ENCODE results near the gene RCN1. TPM values are rescaled to one million over a fixed set of nuclear protein-coding genes. Genes with fewer than 3 reads are reported as not detected.

Gene RCN1
- total and polyA plus RNA-seq, 4 donors = 35.9 to 58.1 (median 46.4) TPM

- H3K27me3 ChIP-seq (ENCODE audit: control insufficient read depth in 4 of 4, insufficient read depth in 4 of 4, low read length in 3 of 4) = no peaks in the 10 kb centered on the region
- TF ChIP-seq SP1 (IDR thresholded peaks at IDR 0.05) = no peak
- TF ChIP-seq JUND (IDR thresholded peaks at IDR 0.05) = no peak
- TF ChIP-seq CTCF (IDR thresholded peaks at IDR 0.05; ENCODE audit: low read depth, low read length, missing input control) = no peak
- TF ChIP-seq RAD21 (IDR thresholded peaks at IDR 0.05) = no peak
- TF ChIP-seq HNF4G (IDR thresholded peaks at IDR 0.05) = no peak
- TF ChIP-seq FOXA2 (IDR thresholded peaks at IDR 0.05) = no peak
- TF ChIP-seq REST (IDR thresholded peaks at IDR 0.05) = no peak
- no peak for TF ChIP-seq GABPA (IDR thresholded peaks at IDR 0.05 in 1 of 2, conservative IDR thresholded peaks at IDR 0.05 in 1 of 2)
- no peak for TF ChIP-seq MAX (IDR thresholded peaks at IDR 0.05)
- no peak for TF ChIP-seq ZBTB33 (IDR thresholded peaks at IDR 0.05)
- TF ChIP-seq TAF1 (conservative IDR thresholded peaks at IDR 0.05) = no peak
- H3K4me3 ChIP-seq (ENCODE audit: low read depth in 1 of 3, low read length in 3 of 3) = no peak overlapping the region
- no peak overlapping the region for H3K27ac ChIP-seq (ENCODE audit: low read depth in 1 of 2, low read length in 2 of 2)
- H3K9me3 ChIP-seq (ENCODE audit: control insufficient read depth in 4 of 4, low read length in 3 of 4) = no peaks in the 10 kb centered on the region
- H3K4me1 ChIP-seq (ENCODE audit: control insufficient read depth in 4 of 4, insufficient read depth in 4 of 4, low read length in 3 of 4) = peaks cover 0 to 7% (median 5%) of the 10 kb centered on the region in 4 donors
- H3K9ac ChIP-seq (ENCODE audit: low read depth in 1 of 2, low read length in 2 of 2) = no peak overlapping the region
- H3K36me3 ChIP-seq (ENCODE audit: control insufficient read depth in 4 of 4, insufficient read depth in 3 of 4, low read depth in 1 of 4, low read length in 3 of 4) = peaks cover 0 to 11% (median 3%) of the 10 kb centered on the region in 4 donors
- no peak for DNase-seq (ENCODE audit: low spot score)
Observed at GRCh38 chr11:32108576-32108975, 17.7 kb downstream of the RCN1 start.

GRCh38 chr11:32109138-32109537 lies 18.3 kb downstream of the RCN1 start:
- H3K4me1 ChIP-seq (ENCODE audit: control insufficient read depth in 4 of 4, insufficient read depth in 4 of 4, low read length in 3 of 4) = peaks cover 0 to 7% (median 5%) of the 10 kb centered on the region in 4 donors
- peaks cover 0 to 6% (median 1%) of the 10 kb centered on the region in 4 donors for H3K36me3 ChIP-seq (ENCODE audit: control insufficient read depth in 4 of 4, insufficient read depth in 3 of 4, low read depth in 1 of 4, low read length in 3 of 4)
- H3K27me3 ChIP-seq (ENCODE audit: control insufficient read depth in 4 of 4, insufficient read depth in 4 of 4, low read length in 3 of 4) = no peaks in the 10 kb centered on the region
- WGBS = 91% methylated on average over 4 of the region's 4 CpGs
- no peak overlapping the region for H3K27ac ChIP-seq (ENCODE audit: low read depth in 1 of 2, low read length in 2 of 2)
- no peak overlapping the region for H3K9ac ChIP-seq (ENCODE audit: low read depth in 1 of 2, low read length in 2 of 2)
- H3K4me3 ChIP-seq (ENCODE audit: low read depth in 1 of 3, low read length in 3 of 3) = no peak overlapping the region
- no peak for DNase-seq (ENCODE audit: low spot score)
- TF ChIP-seq ATF3 (IDR thresholded peaks at IDR 0.05) (no peak), HNF4G (IDR thresholded peaks at IDR 0.05) (no peak), MAX (IDR thresholded peaks at IDR 0.05) (no peak), NR2F2 (IDR thresholded peaks at IDR 0.05) (no peak), RAD21 (IDR thresholded peaks at IDR 0.05) (no peak), TAF1 (conservative IDR thresholded peaks at IDR 0.05) (no peak), HNF4A (conservative IDR thresholded peaks at IDR 0.05) (no peak)
- no peaks in the 10 kb centered on the region for H3K9me3 ChIP-seq (ENCODE audit: control insufficient read depth in 4 of 4, low read length in 3 of 4)
